Cardiac muscle cell (in vitro differentiated cells and primary cell): ENCODE measurements around the gene TUBA1C. TPM values are rescaled to one million over a fixed set of nuclear protein-coding genes. Genes with fewer than 3 reads are reported as not detected.
"Not testable (repeated sequence)": the region's sequence is repeated elsewhere in the genome, so short reads cannot be mapped to it uniquely, and the experiment has no call there.

ENCODE experiments used
- DNase-seq, 2 donors: peaks; one replicate each; pipeline versions ENCODE4 v3.0.0 to v3.0.0-alpha.2; 2010 to 2017; ENCODE audit warnings: low read depth in 1 of 2, low spot score in 1 of 2
- H3K27ac ChIP-seq: fragments of 200-600 bp; sonication (generic); 2 replicates; pipeline ENCODE4 v1.5.1; 2016
- H3K27me3 ChIP-seq: fragments of 200-600 bp; sonication (generic); 2 replicates; pipeline ENCODE4 v1.6.0; 2016; ENCODE audit warnings: control low read depth
- H3K36me3 ChIP-seq: fragments of 200-600 bp; sonication (generic); 2 replicates; pipeline ENCODE4 v1.5.1; 2016; ENCODE audit warnings: control low read depth
- H3K4me1 ChIP-seq: fragments of 200-600 bp; sonication (generic); 2 replicates; pipeline ENCODE4 v1.8.1; 2017; ENCODE audit warnings: low read depth, mild to moderate bottlenecking, mixed run types
- H3K4me3 ChIP-seq: fragments of 200-600 bp; sonication (generic); 2 replicates; pipeline ENCODE4 v1.5.1; 2016; ENCODE audit warnings: mild to moderate bottlenecking
- H3K9me3 ChIP-seq: fragments of 200-600 bp; sonication (generic); 2 replicates; pipeline ENCODE4 v1.5.1; 2017; ENCODE audit warnings: low read depth, mild to moderate bottlenecking, control low read depth
- polyA plus RNA-seq: library from polyadenylated mRNA; unstranded; fragments of >200 nt; fragmentation: Nextera tagmentation; extraction: Ambion mirVana; gene quantifications from 2 replicates; pipeline ENCODE4 v1.2.1, GENCODE V29; 2016
- total RNA-seq: library from RNA; depleted of rRNA; stranded (reverse); fragments of >200 nt; gene quantifications from 2 replicates; pipeline ENCODE4 v1.2.3, GENCODE V29; 2016
- TF ChIP-seq, protein P1 (sequence below): IDR thresholded peaks from 2 replicates; pipeline ENCODE4 v1.5.1; 2012; ENCODE audit warnings: low read depth, mild to moderate bottlenecking, low read length

TUBA1C gene
- total and polyA plus RNA-seq, 2 experiments from 2014 or later, result 49.1 to 151 TPM

DNA sequence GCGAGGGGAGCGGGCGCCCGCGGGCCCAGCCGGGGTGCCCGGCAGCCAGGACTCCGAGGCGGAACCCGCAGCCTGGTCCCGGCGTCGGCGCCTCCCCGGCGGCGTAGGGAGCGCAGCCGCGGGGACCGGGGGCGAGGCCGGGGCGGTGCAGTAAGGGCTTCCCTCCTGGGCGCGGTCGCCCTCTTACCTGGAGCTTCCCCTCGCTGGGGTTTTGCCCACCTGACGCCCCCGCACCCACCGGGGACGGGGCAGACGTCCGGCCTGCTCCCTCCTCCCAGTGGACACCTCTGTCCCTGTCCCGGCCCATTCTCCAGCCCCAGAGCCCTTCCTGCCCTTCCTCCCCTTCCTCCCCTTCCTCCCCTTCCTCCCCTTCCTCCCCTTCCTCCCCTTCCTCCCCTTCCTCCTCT, 413 bp upstream of the TUBA1C start:
- Histone ChIP-seq H3K27me3 (no peaks in the 10 kb centered on the region), H3K9me3 (no peaks in the 10 kb centered on the region), H3K4me3 (peak overlapping the region; percentile 56), H3K36me3 (no peaks in the 10 kb centered on the region), H3K4me1 (no peaks in the 10 kb centered on the region), H3K27ac (no peak overlapping the region)
- TF ChIP-seq, protein P1, sequence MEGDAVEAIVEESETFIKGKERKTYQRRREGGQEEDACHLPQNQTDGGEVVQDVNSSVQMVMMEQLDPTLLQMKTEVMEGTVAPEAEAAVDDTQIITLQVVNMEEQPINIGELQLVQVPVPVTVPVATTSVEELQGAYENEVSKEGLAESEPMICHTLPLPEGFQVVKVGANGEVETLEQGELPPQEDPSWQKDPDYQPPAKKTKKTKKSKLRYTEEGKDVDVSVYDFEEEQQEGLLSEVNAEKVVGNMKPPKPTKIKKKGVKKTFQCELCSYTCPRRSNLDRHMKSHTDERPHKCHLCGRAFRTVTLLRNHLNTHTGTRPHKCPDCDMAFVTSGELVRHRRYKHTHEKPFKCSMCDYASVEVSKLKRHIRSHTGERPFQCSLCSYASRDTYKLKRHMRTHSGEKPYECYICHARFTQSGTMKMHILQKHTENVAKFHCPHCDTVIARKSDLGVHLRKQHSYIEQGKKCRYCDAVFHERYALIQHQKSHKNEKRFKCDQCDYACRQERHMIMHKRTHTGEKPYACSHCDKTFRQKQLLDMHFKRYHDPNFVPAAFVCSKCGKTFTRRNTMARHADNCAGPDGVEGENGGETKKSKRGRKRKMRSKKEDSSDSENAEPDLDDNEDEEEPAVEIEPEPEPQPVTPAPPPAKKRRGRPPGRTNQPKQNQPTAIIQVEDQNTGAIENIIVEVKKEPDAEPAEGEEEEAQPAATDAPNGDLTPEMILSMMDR, result no peak
- peak; percentile 42 to 56 for DNase-seq

DNA sequence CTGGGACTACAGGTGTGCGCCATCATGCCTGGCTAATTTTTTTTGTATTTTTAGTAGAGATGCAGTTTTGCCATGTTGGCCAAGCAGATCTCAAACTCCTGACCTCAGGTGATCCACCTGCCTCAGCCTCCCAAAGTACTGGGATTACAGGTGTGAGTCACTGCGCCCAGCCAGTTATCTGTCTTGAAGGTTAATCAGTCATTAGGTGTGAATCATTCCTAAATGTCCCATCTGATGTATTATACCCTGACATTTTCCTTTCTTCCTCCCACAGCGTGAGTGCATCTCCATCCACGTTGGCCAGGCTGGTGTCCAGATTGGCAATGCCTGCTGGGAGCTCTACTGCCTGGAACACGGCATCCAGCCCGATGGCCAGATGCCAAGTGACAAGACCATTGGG, 4.3 kb downstream of the TUBA1C start:
- peaks cover 13% of the 10 kb centered on the region for H3K36me3 ChIP-seq
- H3K27ac ChIP-seq, H3K9me3 ChIP-seq, H3K4me3 ChIP-seq, H3K4me1 ChIP-seq, DNase-seq, H3K27me3 ChIP-seq: not testable (repeated sequence)

DNA sequence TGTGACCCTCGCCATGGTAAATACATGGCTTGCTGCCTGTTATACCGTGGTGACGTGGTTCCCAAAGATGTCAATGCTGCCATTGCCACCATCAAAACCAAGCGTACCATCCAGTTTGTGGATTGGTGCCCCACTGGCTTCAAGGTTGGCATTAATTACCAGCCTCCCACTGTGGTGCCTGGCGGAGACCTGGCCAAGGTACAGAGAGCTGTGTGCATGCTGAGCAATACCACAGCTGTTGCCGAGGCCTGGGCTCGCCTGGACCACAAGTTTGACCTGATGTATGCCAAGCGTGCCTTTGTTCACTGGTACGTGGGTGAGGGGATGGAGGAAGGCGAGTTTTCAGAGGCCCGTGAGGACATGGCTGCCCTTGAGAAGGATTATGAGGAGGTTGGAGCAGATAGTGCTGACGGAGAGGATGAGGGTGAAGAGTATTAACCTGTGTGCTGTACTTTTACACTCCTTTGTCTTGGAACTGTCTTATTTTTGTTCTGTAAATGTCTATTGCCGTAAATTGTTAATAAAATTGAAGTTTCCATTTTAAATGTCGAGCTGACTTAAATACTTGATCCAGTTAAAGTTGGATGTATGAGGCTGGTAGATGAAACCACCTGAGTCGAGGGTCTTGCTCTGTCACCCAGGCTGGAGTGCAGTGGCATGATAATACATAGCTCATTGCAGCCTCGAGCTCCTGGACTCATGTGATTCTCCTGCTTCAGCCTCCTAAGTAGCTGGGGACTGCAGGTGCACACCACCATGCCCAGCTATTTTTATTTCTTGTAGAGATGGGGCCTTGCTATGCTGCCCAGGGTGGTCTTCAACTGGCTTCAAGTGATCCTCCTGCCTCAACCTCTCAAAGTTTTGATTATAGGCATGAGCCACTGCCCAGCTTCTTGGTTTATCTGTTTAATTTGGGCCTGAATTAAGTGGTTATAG, 8.2 kb downstream of the TUBA1C start:
- Histone ChIP-seq H3K27ac (no peak overlapping the region), H3K36me3 (peaks cover 13% of the 10 kb centered on the region), H3K4me3 (no peak overlapping the region), H3K4me1 (no peaks in the 10 kb centered on the region), H3K9me3 (no peaks in the 10 kb centered on the region), H3K27me3 (no peaks in the 10 kb centered on the region)
- TF ChIP-seq, protein P1, result no peak
- DNase-seq, result no peak

DNA sequence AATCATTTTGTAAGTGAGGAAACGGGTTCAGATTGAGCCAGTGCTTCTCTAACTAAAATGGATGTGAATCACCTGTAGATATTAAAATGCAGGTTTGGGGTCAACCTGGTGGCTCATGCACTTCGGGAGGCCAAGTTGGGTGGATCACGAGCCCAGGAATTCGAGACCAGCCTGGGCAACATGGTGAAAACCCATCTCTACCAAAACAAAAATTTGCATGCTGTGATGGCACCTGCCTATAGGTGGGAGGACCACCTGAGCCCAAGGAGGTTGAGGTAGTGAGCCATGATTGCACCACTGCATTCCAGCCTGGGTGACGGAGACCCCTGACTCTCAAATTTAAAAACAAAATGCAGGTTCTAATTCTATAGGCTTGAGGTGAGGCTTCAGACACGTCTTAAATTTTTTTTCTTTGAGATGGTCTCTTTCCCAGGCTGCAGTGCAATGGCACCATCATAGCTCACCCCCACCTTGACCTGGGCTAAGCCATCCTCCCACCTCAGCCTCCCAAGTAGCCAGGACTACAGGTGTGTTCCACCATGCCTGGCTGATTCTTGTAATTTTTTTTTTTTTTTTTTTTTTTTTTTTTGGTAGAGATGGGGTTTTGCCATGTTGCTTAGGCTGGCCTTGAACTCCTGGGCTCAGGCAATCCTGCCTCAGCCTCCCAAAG, 9.0 kb downstream of the TUBA1C start:
- Histone ChIP-seq H3K4me3 (no peak overlapping the region), H3K27me3 (no peaks in the 10 kb centered on the region), H3K36me3 (peaks cover 13% of the 10 kb centered on the region), H3K9me3 (no peaks in the 10 kb centered on the region), H3K4me1 (no peaks in the 10 kb centered on the region), H3K27ac (no peak overlapping the region)
- TF ChIP-seq, protein P1, result no peak
- no peak for DNase-seq

DNA sequence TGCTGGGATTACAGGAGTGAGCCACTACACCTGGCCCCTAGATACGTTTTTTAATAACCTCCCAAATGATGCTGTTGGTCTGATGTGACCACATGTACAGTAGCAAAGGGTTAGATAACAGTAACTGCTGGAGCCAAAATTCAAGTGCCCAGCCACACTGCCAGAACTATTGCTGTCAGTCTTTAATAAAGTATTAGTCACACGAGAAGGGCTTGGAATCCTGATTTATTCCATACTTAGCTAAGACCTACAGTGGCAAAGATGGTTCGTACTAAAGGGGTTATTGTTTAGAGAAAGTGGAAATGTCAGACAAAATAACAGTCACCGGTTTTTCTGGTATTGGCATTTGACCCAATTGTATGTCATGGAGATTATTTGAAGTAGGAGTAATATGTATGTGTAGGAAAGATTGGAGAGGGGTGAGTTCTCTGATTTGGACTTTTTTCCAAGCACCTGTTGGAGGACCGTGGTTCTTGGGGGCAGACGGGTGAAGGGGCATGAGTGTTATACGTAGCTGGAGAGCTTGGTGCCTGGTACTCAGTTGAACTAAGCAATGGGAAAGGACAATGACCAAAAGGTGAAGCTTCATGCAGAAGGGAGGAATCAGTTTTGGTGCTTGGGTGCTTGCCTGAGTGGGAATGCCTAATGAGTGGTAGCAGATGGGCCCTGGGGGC, 9.7 kb downstream of the TUBA1C start:
- Histone ChIP-seq H3K36me3 (peaks cover 13% of the 10 kb centered on the region), H3K9me3 (no peaks in the 10 kb centered on the region), H3K4me3 (no peak overlapping the region), H3K27me3 (no peaks in the 10 kb centered on the region), H3K4me1 (no peaks in the 10 kb centered on the region), H3K27ac (no peak overlapping the region)
- DNase-seq, result no peak
- TF ChIP-seq, protein P1, result no peak
